A549 (cell line): ENCODE data around the gene ADGRL3. TPM values are rescaled to one million over a fixed set of nuclear protein-coding genes. Genes with fewer than 3 reads are reported as not detected.
"Not testable (repeated sequence)": the region's sequence is repeated elsewhere in the genome, so short reads cannot be mapped to it uniquely, and the experiment has no call there.

Source experiments
- ATAC-seq, 2 experiments: fragments of 200-7000 bp in 1 of 2; fragments of >200 bp in 1 of 2; cut with Nextera tagmentation in 1 of 2; cut with Tn5 transposase in 1 of 2; 3 replicates each; pipeline versions ENCODE4 v1.8.0 to v1.9.1; 2018 to 2020; ENCODE audit warnings: mild to moderate bottlenecking in 1 of 2, moderate library complexity in 1 of 2
- CTCF ChIA-PET: fragments of 300-600 bp; sonication (Branson Sonifier 250); formaldehyde crosslinking; extraction: SDS; loops from one replicate; lab custom pipeline; 2021; ENCODE audit warnings: antibody characterized with exemption, inconsistent platforms; lab: Yijun Ruan, JAX
- POLR2A ChIA-PET: fragments of 350-600 bp; formaldehyde crosslinking; extraction: SDS; loops from one replicate; lab custom pipeline; 2021; ENCODE audit warnings: antibody characterized with exemption, inconsistent platforms; lab: Yijun Ruan, JAX
- DNase-seq, 2 experiments: peaks; one replicate each; pipeline versions ENCODE4 v3.0.0 to v3.0.0-alpha.2; 2011 to 2016; ENCODE audit warnings: low read depth in 1 of 2, low spot score in 1 of 2
- FAIRE-seq: peaks from 2 replicates; lab custom pipeline; 2011; peaks lifted over from hg19 to GRCh38; lab: Jason Lieb, UNC
- H3K27ac ChIP-seq, 2 experiments: fragments of >200 bp; sonication (Bioruptor Twin); formaldehyde crosslinking; 3 replicates each; pipeline ENCODE4 v1.5.1; 2016 to 2017
- H3K4me1 ChIP-seq: fragments of >200 bp; sonication (Bioruptor Twin); formaldehyde crosslinking; 3 replicates; pipeline ENCODE4 v1.6.1; 2016
- H3K4me2 ChIP-seq: fragments of >200 bp; sonication (Bioruptor Twin); formaldehyde crosslinking; 3 replicates; pipeline ENCODE4 v1.6.1; 2016
- H3K4me3 ChIP-seq: fragments of >200 bp; sonication (Bioruptor Twin); formaldehyde crosslinking; 3 replicates; pipeline ENCODE4 v1.5.1; 2016
- H3K9me3 ChIP-seq: fragments of >200 bp; sonication (Bioruptor Twin); formaldehyde crosslinking; 3 replicates; pipeline ENCODE4 v1.6.1; 2016
- EHMT2 ChIP-seq: fragments of 200-600 bp; sonication (generic); IDR thresholded peaks from 2 replicates; pipeline ENCODE4 v1.6.1; 2016; ENCODE audit warnings: antibody characterized with exemption, low read depth, mild to moderate bottlenecking, moderate library complexity
- FOSB ChIP-seq: fragments of 250-450 bp; sonication (Bioruptor Pico); IDR thresholded peaks from 2 replicates; pipeline ENCODE4 v1.5.0; 2020; ENCODE audit warnings: mild to moderate bottlenecking, moderate library complexity
- HOXA7 ChIP-seq: fragments of 250-450 bp; sonication (Bioruptor Pico); IDR thresholded peaks from 2 replicates; pipeline ENCODE4 v1.5.0; 2020; ENCODE audit warnings: mild to moderate bottlenecking, moderate library complexity
- MAZ ChIP-seq: fragments of 150-350 bp; IDR thresholded peaks from 2 replicates; pipeline ENCODE4 v1.6.1; 2014; ENCODE audit warnings: antibody characterized with exemption, low read depth, low read length, borderline replicate concordance
- MYC ChIP-seq: IDR thresholded peaks from 2 replicates; pipeline ENCODE4 v1.6.1; 2012; ENCODE audit warnings: mild to moderate bottlenecking, inconsistent platforms, low read length, improper control_type of control experiment, borderline replicate concordance
- NFE2L2 ChIP-seq: fragments of 150-350 bp; conservative IDR thresholded peaks from 2 replicates; pipeline ENCODE4 v1.6.1; 2014; ENCODE audit warnings: low read length
- PHF8 ChIP-seq: fragments of 200-600 bp; sonication (generic); IDR thresholded peaks from 2 replicates; pipeline ENCODE4 v1.6.1; 2016; ENCODE audit warnings: low read depth, mild to moderate bottlenecking, antibody characterized with exemption, moderate library complexity, borderline replicate concordance
- TFCP2L1 ChIP-seq: fragments of 250-450 bp; sonication (Bioruptor Pico); IDR thresholded peaks from 2 replicates; pipeline ENCODE4 v1.5.0; 2021; ENCODE audit warnings: mild to moderate bottlenecking
- ZC3H11A ChIP-seq: fragments of 450-650 bp; IDR thresholded peaks from 2 replicates; pipeline ENCODE4 v1.6.1; 2014; ENCODE audit warnings: antibody characterized with exemption, mild to moderate bottlenecking
- WGBS: methylation state at CpG from one replicate; pipeline ENCODE4 v1.1.6; 2017; ENCODE audit errors: missing lambda C conversion rate; 5-methylcytosine and 5-hydroxymethylcytosine counted together
- polyA plus RNA-seq, 4 experiments: library from polyadenylated mRNA; depleted of rRNA in 3 of 4; stranded (reverse); fragments of >200 nt; fragmentation: RNase III in 1 of 4; extraction: RNeasy Plus Mini Kit Qiagen cat#74134 plus additional on column Dnase treatment in 1 of 4; gene quantifications; 2 replicates in 3 of 4; 3 replicates in 1 of 4; pipeline ENCODE4 v1.2.3, GENCODE V29; 2011 to 2017
- TF ChIP-seq, protein P1 (sequence below): fragments of 450-650 bp; IDR thresholded peaks from 2 replicates; pipeline ENCODE4 v1.6.1; 2014; ENCODE audit warnings: antibody characterized with exemption
- TF ChIP-seq, protein P2 (sequence below): fragments of 150-350 bp; IDR thresholded peaks from 2 replicates; pipeline ENCODE4 v1.6.1; 2014; ENCODE audit warnings: low read depth, mild to moderate bottlenecking, low read length
- TF ChIP-seq, protein P3 (sequence below): IDR thresholded peaks from 2 replicates; pipeline ENCODE4 v1.6.1; 2012

ADGRL3 gene
- polyA plus RNA-seq, 2 of the 4 experiments (the other 2 are of a cell fraction): 0.05 to 0.12 TPM

DNA sequence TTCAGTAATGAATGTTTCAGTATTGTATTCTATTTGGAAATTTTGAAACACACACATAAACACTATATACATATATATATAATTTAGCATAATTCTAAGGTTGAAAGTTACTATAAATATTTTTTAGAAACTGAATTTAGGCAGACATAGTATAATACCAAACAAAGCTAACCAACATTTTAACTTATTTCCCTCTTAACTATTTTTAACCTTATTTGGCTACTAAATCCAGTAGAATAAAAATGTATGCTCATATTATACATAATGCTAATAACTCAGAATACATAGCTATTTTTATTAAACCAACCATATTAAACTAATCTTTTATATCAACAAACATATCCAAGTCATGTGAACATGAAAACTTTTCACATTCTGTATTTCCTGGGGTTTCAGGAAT lies 563.6 kb downstream of the ADGRL3 start (continued):
- TF ChIP-seq NFE2L2 (no peak), PHF8 (no peak)
- TF ChIP-seq, protein P1, sequence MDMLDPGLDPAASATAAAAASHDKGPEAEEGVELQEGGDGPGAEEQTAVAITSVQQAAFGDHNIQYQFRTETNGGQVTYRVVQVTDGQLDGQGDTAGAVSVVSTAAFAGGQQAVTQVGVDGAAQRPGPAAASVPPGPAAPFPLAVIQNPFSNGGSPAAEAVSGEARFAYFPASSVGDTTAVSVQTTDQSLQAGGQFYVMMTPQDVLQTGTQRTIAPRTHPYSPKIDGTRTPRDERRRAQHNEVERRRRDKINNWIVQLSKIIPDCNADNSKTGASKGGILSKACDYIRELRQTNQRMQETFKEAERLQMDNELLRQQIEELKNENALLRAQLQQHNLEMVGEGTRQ: no peak

DNA sequence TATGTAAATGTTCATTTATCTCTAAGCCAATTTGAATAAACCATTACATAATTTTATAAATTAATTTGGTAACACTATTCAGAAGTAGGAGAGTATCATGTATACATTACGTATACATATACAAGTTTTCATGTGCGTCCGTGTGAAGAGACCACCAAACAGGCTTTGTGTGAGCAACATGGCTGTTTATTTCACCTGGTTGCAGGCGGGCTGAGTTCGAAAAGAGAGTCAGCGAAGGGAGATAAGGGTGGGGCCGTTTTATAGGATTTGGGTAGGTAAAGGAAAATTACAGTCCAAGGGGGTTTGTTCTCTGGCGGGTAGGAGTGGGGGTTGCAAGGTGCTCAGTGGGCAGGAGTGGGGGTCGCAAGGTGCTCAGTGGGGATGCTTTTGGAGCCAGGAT lies 564.0 kb downstream of the ADGRL3 start:
- POLR2A ChIA-PET, H3K27ac ChIP-seq, H3K4me3 ChIP-seq, H3K4me2 ChIP-seq, ATAC-seq, FAIRE-seq, DNase-seq, H3K4me1 ChIP-seq, CTCF ChIA-PET, H3K9me3 ChIP-seq: not testable (repeated sequence)
- 39% methylated on average over 8 of the region's 9 CpGs for WGBS

DNA sequence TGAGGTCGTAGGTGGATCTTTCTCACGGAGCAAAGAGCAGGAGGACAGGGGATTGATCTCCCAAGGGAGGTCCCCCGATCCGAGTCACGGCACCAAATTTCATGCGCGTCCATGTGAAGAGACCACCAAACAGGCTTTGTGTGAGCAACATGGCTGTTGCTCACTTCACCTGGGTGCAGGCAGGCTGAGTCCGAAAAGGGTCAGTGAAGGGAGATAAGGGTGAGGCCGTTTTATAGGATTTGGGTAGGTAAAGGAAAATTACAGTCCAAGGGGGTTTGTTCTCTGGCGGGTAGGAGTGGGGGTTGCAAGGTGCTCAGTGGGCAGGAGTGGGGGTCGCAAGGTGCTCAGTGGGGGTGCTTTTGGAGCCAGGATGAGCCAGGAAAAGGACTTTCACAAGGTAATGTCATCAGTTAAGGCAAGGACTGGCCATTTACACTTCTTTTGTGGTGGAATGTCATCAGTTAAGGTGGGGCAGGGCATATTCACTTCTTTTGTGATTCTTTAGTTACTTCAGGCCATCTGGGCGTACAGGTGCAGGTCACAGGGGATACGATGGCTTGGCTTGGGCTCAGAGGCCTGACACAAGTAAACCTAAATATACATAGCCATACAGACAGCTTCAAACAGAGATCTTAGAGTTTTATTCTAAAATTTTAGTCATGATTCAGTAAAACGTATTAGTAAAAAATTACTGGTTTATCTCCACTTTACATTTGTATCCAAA lies 569.5 kb downstream of the ADGRL3 start:
- H3K4me1 ChIP-seq, POLR2A ChIA-PET, FAIRE-seq, H3K4me2 ChIP-seq, ATAC-seq, CTCF ChIA-PET, H3K9me3 ChIP-seq, H3K4me3 ChIP-seq, DNase-seq, H3K27ac ChIP-seq: not testable (repeated sequence)
- 45% methylated on average over 13 of the region's 14 CpGs for WGBS

DNA sequence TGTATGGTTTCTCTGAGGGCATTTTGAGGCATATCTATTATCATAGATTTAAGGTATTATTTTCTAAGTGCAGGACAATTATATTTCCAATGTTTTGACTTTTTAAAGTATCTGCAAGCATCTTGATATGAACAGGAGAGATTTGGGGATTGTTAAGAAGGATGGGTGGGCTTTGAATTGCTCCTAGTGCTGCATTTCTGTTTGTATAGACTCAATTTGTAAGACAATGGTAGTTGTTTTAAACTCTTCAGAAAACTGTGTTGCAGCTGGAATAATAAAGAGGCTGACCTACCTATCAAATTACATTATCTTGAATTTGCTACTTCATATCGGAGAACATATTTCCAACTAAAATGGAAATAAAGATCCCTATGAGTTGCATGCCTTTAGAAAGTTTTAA lies 570.3 kb downstream of the ADGRL3 start:
- no peak for FAIRE-seq
- H3K4me2 ChIP-seq: no peak overlapping the region
- ATAC-seq: no peak
- H3K4me1 ChIP-seq: no peaks in the 10 kb centered on the region
- ChIA-PET CTCF (no interaction called here), POLR2A (no interaction called here)
- no peaks in the 10 kb centered on the region for H3K9me3 ChIP-seq
- WGBS: 58% methylated on average over 1 of the region's 1 CpG
- no peak overlapping the region for H3K27ac ChIP-seq
- TF ChIP-seq, protein P2, sequence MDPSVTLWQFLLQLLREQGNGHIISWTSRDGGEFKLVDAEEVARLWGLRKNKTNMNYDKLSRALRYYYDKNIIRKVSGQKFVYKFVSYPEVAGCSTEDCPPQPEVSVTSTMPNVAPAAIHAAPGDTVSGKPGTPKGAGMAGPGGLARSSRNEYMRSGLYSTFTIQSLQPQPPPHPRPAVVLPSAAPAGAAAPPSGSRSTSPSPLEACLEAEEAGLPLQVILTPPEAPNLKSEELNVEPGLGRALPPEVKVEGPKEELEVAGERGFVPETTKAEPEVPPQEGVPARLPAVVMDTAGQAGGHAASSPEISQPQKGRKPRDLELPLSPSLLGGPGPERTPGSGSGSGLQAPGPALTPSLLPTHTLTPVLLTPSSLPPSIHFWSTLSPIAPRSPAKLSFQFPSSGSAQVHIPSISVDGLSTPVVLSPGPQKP: no peak
- TF ChIP-seq EHMT2 (no peak), ZC3H11A (no peak)
- no peak overlapping the region for H3K4me3 ChIP-seq
- no peak for DNase-seq

DNA sequence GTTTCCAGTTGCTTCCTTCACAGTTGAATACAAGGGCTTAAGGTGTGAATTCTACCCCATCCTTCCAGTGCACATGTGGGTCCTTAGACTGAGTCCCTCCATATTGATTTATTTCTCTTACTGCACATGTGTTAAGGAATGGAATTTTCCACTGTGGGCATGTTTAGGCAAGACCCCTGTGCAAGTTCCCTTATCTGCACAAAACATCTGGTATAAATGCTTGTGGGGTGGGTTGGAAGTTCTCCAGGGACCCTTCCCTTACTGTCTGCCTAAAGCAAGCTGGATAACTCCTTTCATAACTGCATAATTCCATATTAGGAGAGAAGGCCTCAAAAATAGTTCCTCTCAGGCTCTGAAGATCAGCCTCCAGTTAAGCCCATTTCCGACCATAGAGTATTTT lies 570.9 kb downstream of the ADGRL3 start:
- 27% methylated on average over 1 of the region's 1 CpG for WGBS
- Histone ChIP-seq H3K4me2 (no peak overlapping the region), H3K9me3 (no peaks in the 10 kb centered on the region), H3K4me3 (no peak overlapping the region), H3K27ac (no peak overlapping the region), H3K4me1 (no peaks in the 10 kb centered on the region)
- DNase-seq (no peak), FAIRE-seq (no peak), ATAC-seq (no peak)
- ChIA-PET POLR2A (no interaction called here), CTCF (no interaction called here)
- no peak for TF ChIP-seq HOXA7 (CRISPR knock-in tag)
- TF ChIP-seq MAZ: no peak
- no peak for TF ChIP-seq MYC
- no peak for TF ChIP-seq ZC3H11A
- TF ChIP-seq TFCP2L1 (CRISPR knock-in tag): no peak

DNA sequence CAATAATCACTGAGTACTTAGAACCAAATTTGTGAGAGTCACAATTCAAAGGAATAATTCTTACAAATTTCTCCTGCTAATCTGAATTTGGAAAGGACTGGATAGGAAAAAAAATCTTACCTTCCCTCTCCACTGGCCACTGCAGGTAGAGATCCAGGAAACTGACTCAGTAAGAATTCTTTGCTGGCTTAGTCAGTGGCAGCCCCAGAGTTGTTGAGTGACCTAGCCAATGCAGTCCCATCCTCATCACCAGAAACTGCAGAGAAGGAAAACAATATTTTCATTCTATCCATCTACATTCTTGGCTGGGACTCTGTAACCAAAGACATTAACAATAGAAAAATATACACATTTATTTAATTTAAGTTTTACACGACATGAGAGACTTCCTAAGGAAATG lies 572.0 kb downstream of the ADGRL3 start:
- no peak overlapping the region for H3K4me2 ChIP-seq
- POLR2A ChIA-PET: no interaction called here
- H3K4me3 ChIP-seq: no peak overlapping the region
- WGBS: 3% methylated on average over 1 of the region's 1 CpG
- H3K27ac ChIP-seq: no peak overlapping the region
- no peaks in the 10 kb centered on the region for H3K9me3 ChIP-seq
- H3K4me1 ChIP-seq: no peaks in the 10 kb centered on the region
- DNase-seq: no peak
- no peak for TF ChIP-seq FOSB (CRISPR knock-in tag)
- TF ChIP-seq, protein P3, sequence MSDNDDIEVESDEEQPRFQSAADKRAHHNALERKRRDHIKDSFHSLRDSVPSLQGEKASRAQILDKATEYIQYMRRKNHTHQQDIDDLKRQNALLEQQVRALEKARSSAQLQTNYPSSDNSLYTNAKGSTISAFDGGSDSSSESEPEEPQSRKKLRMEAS: no peak
- no peak for ATAC-seq
- FAIRE-seq: no peak
- CTCF ChIA-PET: no interaction called here
